ENCODE measurements around the gene GCNT2. TPM values are rescaled to one million over a fixed set of nuclear protein-coding genes. Genes with fewer than 3 reads are reported as not detected.
"Not testable (repeated sequence)": the region's sequence is repeated elsewhere in the genome, so short reads cannot be mapped to it uniquely, and the experiment has no call there.

The GCNT2 gene
- polyA plus RNA-seq, 6 donors from 2014 or later, result 3.7 to 8.9 (median 5.9) TPM

DNA sequence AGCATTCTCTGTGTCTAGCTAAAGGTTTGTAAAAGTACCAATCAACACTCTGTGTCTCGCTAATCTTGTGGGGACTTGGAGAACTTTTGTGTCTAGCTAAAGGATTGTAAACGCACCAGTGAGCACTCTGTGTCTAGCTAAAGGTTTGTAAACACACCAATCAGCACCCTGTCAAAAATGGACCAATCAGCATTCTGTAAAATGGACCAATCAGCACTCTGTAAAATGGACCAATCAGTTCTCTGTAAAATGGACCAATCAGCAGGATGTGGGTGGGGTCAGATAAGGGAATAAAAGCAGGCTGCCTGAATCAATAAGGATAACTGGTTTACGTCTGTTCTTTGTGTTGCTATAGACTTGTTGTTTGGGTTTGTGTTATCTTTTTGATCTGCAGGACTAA lies 29.2 kb upstream of the GCNT2 start:
- H3K9me3 Mint-ChIP-seq, result peaks cover 0 to 22% (median 2%) of the 10 kb centered on the region in 7 donors
- H3K36me3 Mint-ChIP-seq; DNase-seq; ATAC-seq (ENCODE audit: low read depth in 2 of 2); H3K4me1 Mint-ChIP-seq; H3K27ac Mint-ChIP-seq; H3K4me3 Mint-ChIP-seq: not testable (repeated sequence)
- H3K27me3 Mint-ChIP-seq, result peaks cover 21 to 60% (median 31%) of the 10 kb centered on the region in 3 donors

DNA sequence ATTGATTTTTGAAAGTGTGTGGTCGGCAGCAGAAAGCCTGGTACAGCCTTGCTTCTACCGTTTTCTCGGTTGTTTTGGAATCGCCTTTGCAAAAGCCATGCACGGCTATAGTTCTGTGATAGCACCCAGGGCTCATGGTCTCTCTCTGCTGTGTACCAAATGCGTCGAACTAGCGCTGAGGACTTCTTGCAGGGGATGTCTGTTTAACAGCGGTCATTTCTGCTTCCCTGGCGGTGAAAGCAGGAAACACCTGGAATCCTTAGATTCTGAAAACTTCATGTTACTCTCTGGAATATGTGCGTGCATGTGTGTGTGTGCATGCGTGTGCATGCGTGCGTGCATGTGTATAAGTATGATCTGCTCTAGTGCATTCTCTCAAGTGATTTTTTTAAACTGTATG lies 26.1 kb upstream of the GCNT2 start:
- H3K27ac Mint-ChIP-seq, result peak overlapping the region in 1 of 6 donors; percentile 24
- no peaks in the 10 kb centered on the region for H3K36me3 Mint-ChIP-seq
- peaks cover 24 to 42% (median 36%) of the 10 kb centered on the region in 3 donors for H3K27me3 Mint-ChIP-seq
- no peak overlapping the region for H3K4me3 Mint-ChIP-seq
- no peak for DNase-seq
- ATAC-seq (ENCODE audit: low read depth in 2 of 2), result no peak
- H3K9me3 Mint-ChIP-seq, result peaks cover 0 to 10% (median 2%) of the 10 kb centered on the region in 7 donors
- H3K4me1 Mint-ChIP-seq, result no peaks in the 10 kb centered on the region

DNA sequence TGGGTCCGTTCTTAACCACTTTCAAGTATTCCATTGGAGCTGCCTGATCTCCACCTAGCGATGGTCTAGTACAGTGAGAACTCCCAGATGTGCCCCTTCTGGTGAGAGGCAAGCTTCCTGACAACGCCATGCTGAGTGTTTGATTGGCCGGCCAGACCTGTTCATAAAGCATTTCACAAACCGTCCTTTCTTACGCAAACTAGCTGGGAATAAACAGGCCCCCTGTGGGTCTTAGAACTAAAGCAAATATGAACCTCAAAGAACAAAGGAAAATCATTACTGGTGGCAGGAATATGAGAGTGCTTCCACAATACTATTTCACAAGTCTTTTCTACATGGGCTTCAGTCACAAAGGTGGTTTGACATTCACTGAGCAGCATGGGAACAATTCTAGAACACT lies 15.6 kb upstream of the GCNT2 start:
- Mint-ChIP-seq H3K36me3 (no peaks in the 10 kb centered on the region), H3K9me3 (no peaks in the 10 kb centered on the region), H3K4me3 (no peak overlapping the region), H3K27ac (no peak overlapping the region), H3K4me1 (peaks cover 6 to 7% (median 6%) of the 10 kb centered on the region in 3 donors), H3K27me3 (peaks cover 10 to 23% (median 21%) of the 10 kb centered on the region in 3 donors)
- ATAC-seq (ENCODE audit: low read depth in 2 of 2) (no peak), DNase-seq (no peak)

DNA sequence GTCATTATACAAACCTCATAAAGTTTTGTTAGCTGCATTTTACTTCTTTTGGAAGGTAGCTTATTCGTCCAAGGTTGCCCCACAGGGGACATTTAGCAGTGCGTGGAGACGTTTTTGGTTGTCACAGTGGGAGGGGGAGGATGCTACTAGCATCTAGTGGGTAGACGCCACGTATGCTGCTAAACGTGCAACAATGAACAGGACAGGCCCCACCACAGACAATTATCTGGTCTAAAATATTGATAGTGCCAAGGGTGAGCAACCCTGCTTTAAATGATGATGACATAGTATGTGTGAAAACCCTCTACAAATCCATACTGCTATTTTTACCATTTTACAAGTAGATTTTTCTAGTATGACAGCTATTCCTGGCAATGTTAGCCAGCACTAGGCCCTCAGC lies 13.9 kb upstream of the GCNT2 start:
- Mint-ChIP-seq H3K27me3 (peaks cover 0 to 9% (median 7%) of the 10 kb centered on the region in 3 donors), H3K4me3 (no peak overlapping the region), H3K27ac (no peak overlapping the region), H3K9me3 (no peaks in the 10 kb centered on the region), H3K4me1 (peaks cover 8 to 10% (median 10%) of the 10 kb centered on the region in 3 donors), H3K36me3 (no peaks in the 10 kb centered on the region)
- no peak for DNase-seq
- ATAC-seq (ENCODE audit: low read depth in 2 of 2), result no peak

DNA sequence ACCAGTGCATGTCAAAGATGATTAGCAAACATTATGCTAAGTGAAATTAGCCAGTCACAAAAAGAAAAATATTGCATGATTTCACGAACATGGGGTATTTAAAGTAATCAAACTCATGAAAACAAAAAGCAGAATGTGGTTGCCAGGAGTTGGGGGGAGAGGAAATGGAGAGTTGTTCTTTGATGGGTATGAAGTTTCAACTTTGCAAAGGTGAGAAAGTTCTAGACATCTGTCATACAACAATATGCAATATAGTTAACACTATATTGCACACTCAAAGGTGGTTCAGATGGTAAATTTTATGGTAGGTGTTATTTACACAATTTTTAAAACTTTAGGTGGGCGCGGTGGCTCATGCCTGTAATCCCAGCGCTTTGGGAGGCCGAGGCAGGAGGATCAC lies 13.4 kb upstream of the GCNT2 start:
- H3K27ac Mint-ChIP-seq, result no peak overlapping the region
- peaks cover 0 to 5% (median 3%) of the 10 kb centered on the region in 3 donors for H3K27me3 Mint-ChIP-seq
- no peak overlapping the region for H3K4me3 Mint-ChIP-seq
- peaks cover 8 to 10% (median 10%) of the 10 kb centered on the region in 3 donors for H3K4me1 Mint-ChIP-seq
- no peak for DNase-seq
- H3K9me3 Mint-ChIP-seq, result no peaks in the 10 kb centered on the region
- H3K36me3 Mint-ChIP-seq, result no peaks in the 10 kb centered on the region
- ATAC-seq (ENCODE audit: low read depth in 2 of 2), result no peak

DNA sequence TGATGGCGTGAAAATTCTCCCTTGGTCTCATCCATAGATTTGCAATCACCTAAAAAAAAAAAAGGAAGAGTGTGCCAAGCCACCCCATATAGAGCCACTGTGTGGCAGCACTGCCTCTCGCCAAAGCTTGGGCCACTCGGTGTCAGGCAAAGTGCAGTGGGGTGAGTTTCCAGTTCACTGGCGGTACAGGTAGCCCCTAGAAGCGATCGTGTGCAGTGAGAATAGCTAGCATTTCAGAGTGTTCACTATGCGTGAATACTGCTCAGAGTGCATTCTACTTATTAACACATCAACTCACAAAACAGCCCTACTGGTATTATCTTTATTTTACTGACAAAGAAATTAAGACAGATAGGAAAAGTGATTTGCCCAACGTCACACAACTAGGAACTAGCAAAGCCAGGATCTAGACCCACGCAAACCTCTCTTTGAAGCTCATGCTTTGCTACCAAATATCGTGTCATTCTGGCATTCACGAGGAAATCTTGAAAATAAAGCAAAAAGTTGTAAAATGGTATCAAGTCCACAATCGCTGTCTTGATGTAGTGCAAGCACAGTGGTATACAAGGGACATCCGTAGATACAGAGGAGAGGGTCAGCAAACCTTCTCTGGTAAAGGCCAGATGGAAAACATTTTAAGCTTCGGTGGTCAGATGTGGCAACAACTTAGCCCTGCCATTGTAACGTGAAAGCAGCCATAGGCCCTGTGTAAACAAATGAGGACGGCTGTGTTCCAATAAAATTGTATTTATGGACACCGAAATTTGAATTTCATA lies 10.4 kb upstream of the GCNT2 start:
- Mint-ChIP-seq H3K9me3 (no peaks in the 10 kb centered on the region), H3K27ac (peak overlapping the region in 3 of 6 donors; percentile 18 to 82 (median 60)), H3K4me3 (peak overlapping the region in 7 of 8 donors; percentile 33 to 68 (median 46)), H3K36me3 (no peaks in the 10 kb centered on the region), H3K27me3 (no peaks in the 10 kb centered on the region), H3K4me1 (peaks cover 8 to 10% (median 10%) of the 10 kb centered on the region in 3 donors)
- DNase-seq (peak; percentile 54), ATAC-seq (ENCODE audit: low read depth in 2 of 2) (peak; percentile 99 to 100)

DNA sequence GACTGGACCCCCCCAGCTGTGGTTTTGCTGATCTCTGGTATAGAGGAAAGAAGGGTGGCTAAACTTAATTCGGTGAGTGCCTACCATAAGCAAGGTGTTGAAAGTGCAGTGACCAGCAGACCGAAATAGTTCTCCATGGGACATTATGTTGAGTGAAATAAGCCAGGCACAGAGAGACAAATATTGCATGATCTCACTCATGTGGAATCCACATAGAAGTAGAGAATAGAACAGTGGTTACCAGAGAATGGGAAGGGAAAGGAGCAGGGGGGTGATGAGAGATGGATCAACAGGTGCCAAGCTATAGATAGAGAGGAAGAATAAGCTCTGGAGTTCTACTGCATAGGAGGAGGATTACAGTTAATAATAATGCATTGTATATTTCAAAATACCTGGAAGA lies 9.7 kb upstream of the GCNT2 start:
- Mint-ChIP-seq H3K4me1 (peaks cover 8 to 10% (median 10%) of the 10 kb centered on the region in 3 donors), H3K27ac (peak overlapping the region in 1 of 6 donors; percentile 1), H3K9me3 (no peaks in the 10 kb centered on the region), H3K36me3 (no peaks in the 10 kb centered on the region), H3K27me3 (no peaks in the 10 kb centered on the region), H3K4me3 (no peak overlapping the region)
- no peak for DNase-seq
- no peak for ATAC-seq (ENCODE audit: low read depth in 2 of 2)

DNA sequence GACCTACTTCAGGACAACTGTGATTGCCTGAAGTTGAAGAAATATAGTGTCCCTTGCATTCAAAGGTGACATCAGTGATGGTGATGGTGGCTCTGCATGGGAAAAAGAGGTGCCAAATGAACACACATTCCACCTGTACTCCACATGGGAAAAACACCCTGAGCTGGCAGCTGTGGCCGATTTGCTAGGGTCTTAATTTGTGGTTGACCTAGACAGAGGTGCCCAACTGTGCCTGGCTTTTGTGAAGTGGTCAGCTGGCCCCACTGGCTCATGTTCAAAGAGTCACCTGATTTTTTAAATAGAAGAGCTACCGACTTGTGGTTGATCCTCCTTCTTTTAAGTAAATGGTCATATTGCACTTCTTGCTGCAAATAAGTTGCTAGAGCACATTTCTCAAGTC lies 7.6 kb upstream of the GCNT2 start:
- peak overlapping the region in 1 of 6 donors; percentile 59 for H3K27ac Mint-ChIP-seq
- no peak overlapping the region for H3K4me3 Mint-ChIP-seq
- no peaks in the 10 kb centered on the region for H3K27me3 Mint-ChIP-seq
- peaks cover 8 to 10% (median 10%) of the 10 kb centered on the region in 3 donors for H3K4me1 Mint-ChIP-seq
- ATAC-seq (ENCODE audit: low read depth in 2 of 2) (no peak), DNase-seq (no peak)
- no peaks in the 10 kb centered on the region for H3K9me3 Mint-ChIP-seq
- no peaks in the 10 kb centered on the region for H3K36me3 Mint-ChIP-seq

DNA sequence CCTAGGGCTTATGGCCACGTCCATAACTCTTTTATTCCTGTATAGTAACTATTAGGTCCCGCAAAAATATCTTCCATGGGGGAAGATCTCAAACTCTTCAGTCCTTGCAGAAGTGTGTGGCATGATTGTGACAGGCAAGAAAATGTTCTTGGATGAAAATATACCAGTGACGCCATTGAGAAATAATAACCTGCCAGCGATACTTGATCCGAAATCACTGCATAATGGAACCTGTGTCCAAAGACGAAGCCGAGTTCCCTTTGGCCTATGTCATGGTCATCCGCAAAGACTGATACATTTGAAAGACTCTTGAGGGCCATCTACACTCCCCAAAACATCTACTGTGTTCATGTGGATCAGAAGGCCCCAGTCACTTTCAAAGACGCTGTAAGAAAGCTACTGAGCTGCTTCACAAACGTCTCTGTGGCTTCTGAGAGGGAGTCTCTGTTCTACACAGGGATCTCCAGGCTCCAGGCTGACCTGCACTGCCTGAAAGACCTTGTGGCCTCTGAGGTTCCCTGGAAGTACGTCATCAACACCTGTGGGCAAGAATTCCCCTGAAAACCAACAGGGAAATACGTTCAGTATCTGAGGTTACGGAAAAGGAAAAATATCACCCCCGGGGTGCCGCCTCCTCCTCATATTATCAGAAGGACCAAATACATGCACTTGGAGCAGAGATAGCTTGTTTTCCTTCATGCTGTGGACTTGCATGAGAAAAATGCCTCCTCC lies 6.9 kb upstream of the GCNT2 start:
- Mint-ChIP-seq H3K27ac (no peak overlapping the region), H3K27me3 (no peaks in the 10 kb centered on the region), H3K4me1 (peaks cover 8 to 10% (median 10%) of the 10 kb centered on the region in 3 donors), H3K36me3 (no peaks in the 10 kb centered on the region), H3K9me3 (no peaks in the 10 kb centered on the region), H3K4me3 (no peak overlapping the region)
- DNase-seq (no peak), ATAC-seq (ENCODE audit: low read depth in 2 of 2) (no peak)

DNA sequence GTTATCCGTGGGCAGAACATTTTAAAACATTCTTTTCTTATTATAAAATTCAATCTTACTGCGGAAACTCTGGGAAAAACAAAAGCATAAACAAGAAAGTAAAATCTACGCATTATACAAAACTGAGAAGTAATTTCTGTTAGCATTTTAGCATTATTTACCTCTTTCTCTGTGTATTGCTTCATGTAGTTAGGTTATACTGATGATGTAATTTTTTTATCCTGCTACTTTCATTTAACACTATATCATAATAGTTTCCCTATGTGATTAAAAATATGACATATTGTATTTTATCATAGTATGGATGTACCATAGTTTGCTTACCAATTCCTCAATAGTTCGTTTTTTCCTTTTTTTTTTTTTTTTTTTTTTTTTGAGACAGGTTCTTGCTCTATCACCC lies 4.2 kb upstream of the GCNT2 start:
- ATAC-seq (ENCODE audit: low read depth in 2 of 2), result no peak
- no peak overlapping the region for H3K27ac Mint-ChIP-seq
- H3K4me1 Mint-ChIP-seq, result peaks cover 0 to 18% (median 11%) of the 10 kb centered on the region in 3 donors
- DNase-seq, result no peak
- H3K4me3 Mint-ChIP-seq, result no peak overlapping the region
- H3K36me3 Mint-ChIP-seq, result no peaks in the 10 kb centered on the region
- no peaks in the 10 kb centered on the region for H3K9me3 Mint-ChIP-seq
- peaks cover 0 to 5% (median 0%) of the 10 kb centered on the region in 3 donors for H3K27me3 Mint-ChIP-seq

DNA sequence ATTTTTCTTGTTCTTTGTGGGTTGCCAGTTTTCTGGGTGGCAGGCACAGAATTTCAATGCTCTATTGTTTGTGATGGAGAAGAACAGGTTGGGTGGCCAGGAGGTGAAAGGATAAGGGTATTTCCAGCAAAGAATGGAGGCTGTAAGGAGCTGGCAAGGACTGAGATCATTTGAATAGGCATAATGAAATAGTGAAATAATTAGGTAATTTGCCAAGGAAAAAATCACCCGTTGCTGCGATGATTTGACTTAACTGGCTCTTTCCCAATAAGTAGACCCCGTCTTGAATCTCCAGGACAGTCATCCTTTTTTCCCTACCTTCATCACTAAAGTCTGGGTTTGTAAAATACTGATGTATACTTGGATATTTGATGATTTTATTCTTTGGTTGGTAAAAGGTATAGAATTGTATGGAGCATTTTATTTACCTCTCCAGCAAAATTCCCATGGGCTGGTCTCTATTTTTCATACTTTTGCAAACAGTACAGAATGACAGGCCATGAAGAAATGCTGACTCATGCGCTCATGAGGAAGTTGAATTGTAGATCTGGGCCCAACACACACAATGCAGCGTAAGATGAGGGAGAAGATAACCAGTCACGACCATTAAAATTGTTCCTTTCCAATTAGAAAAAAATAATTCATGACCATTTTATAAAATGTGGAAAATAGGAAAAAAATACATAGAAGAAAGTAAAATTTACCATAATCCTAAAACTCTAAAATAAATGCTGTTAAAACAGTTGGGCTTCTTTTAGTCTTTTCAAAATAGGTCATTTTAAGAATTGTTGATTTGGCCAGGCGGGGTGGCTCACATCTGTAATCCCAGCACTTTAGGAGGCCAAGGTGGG lies 2.4 kb upstream of the GCNT2 start:
- peaks cover 0 to 27% (median 18%) of the 10 kb centered on the region in 3 donors for H3K4me1 Mint-ChIP-seq
- no peaks in the 10 kb centered on the region for H3K36me3 Mint-ChIP-seq
- no peak overlapping the region for H3K4me3 Mint-ChIP-seq
- H3K27me3 Mint-ChIP-seq, result peaks cover 0 to 5% (median 0%) of the 10 kb centered on the region in 3 donors
- DNase-seq, result no peak
- H3K9me3 Mint-ChIP-seq, result no peaks in the 10 kb centered on the region
- no peak for ATAC-seq (ENCODE audit: low read depth in 2 of 2)
- peak overlapping the region in 1 of 6 donors; percentile 4 for H3K27ac Mint-ChIP-seq

DNA sequence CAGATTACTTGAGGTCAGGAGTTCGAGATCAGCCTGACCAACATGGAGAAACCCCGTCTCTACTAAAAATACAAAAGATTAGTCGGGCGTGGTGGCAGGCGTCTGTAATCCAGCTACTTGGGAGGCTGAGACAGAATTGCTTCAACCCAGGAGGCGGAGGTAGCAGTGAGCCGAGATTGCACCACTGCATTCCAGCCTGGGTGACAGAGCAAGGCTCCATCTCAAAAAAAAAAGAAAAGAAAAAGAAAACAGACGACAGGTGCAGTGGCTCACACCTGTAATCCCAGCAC lies 1.8 kb upstream of the GCNT2 start:
- H3K9me3 Mint-ChIP-seq; H3K36me3 Mint-ChIP-seq; DNase-seq; ATAC-seq (ENCODE audit: low read depth in 2 of 2); H3K27me3 Mint-ChIP-seq; H3K27ac Mint-ChIP-seq; H3K4me3 Mint-ChIP-seq: not testable (repeated sequence)
- H3K4me1 Mint-ChIP-seq, result peaks cover 0 to 32% (median 22%) of the 10 kb centered on the region in 3 donors

DNA sequence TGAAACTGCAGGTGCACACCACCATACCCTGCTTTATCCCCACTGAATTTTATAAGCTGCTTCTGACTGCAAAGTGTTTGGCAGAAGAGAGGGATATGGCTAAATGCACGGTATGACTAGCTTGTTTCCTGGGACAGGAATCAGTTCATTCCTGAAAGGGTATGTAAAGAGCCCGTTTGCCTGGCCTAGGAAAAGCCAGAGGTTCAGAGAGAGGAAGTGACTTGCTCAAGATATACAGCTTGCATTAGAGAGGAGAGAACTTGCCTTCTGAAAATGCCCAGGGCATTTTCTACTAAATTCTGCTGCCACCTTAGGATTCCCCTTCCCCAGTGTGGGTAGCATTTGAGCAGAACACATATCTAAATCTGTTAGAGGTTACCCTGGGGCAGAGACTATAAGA lies 683 bp upstream of the GCNT2 start:
- peak overlapping the region in 3 of 8 donors; percentile 72 to 82 (median 80) for H3K4me3 Mint-ChIP-seq
- DNase-seq, result no peak
- H3K9me3 Mint-ChIP-seq, result no peaks in the 10 kb centered on the region
- H3K4me1 Mint-ChIP-seq, result peaks cover 0 to 39% (median 33%) of the 10 kb centered on the region in 3 donors
- ATAC-seq (ENCODE audit: low read depth in 2 of 2), result no peak
- peaks cover 0 to 5% (median 0%) of the 10 kb centered on the region in 3 donors for H3K27me3 Mint-ChIP-seq
- H3K36me3 Mint-ChIP-seq, result no peaks in the 10 kb centered on the region
- peak overlapping the region in 1 of 6 donors; percentile 41 for H3K27ac Mint-ChIP-seq

All from naive B cell (primary cell).